ENCODE results near the gene RNF128.

RNF128 gene

GRCh38 chrX:106726485-106727437 is at the start of gene RNF128:
Gene RNF128 (plus strand): TSS chrX:106726701. CDS start chrX:106726914, 213 bp downstream.
- H3K4me1 ChIP-seq (ENCODE audit: control insufficient read depth, insufficient read depth, low read length) = peaks cover 6% of the 10 kb centered on the region; the same call in 1 of the 2 replicates
- CTCF ChIA-PET = interaction anchor here (0.7 kb wide), 1 partner anchor 23 kb away, joined by 3 read pairs; no protein-coding TSS in a partner anchor
- POLR2A ChIA-PET = interaction anchor here (0.9 to 2.0 kb wide), 8 partner anchors 9 to 115 kb away, joined by 3 to 9 read pairs (median 4); partner anchors contain the start of genes RADX and TBC1D8B
- no peaks in the 10 kb centered on the region for H3K9me3 ChIP-seq (ENCODE audit: control insufficient read depth, insufficient read depth, low read depth, low read length)
- H3K27ac ChIP-seq (ENCODE audit: extremely low read depth, low read depth, low read length) = peak within 1 kb of the TSS; percentile 80
- H3K36me3 ChIP-seq (ENCODE audit: control insufficient read depth in 2 of 2, insufficient read depth in 1 of 2, low read length in 2 of 2) = no peaks in the 10 kb centered on the region
- H3K4me3 ChIP-seq (ENCODE audit: low read depth, low read length) = peak within 1 kb of the TSS; percentile 46
- TF ChIP-seq ZNF501 (tag by site-specific recombination; IDR thresholded peaks at IDR 0.05) = 0 out of 2 replicates have a peak, but pooled peaks have one; percentile 33
- no peak for TF ChIP-seq ZNF362 (tag by site-specific recombination; IDR thresholded peaks at IDR 0.05)
- TF ChIP-seq SP3 (tag by site-specific recombination; IDR thresholded peaks at IDR 0.05) = peak; percentile 63
- TF ChIP-seq SCRT2 (tag by site-specific recombination; IDR thresholded peaks at IDR 0.05) = peak; percentile 72
- peak; percentile 35; the same call in 1 of the 2 replicates for TF ChIP-seq ATF2 (tag by site-specific recombination; IDR thresholded peaks at IDR 0.05; ENCODE audit: low read depth)
- TF ChIP-seq ZNF692 (tag by site-specific recombination; IDR thresholded peaks at IDR 0.05) = peak; percentile 97
- TF ChIP-seq ZFP41 (tag by site-specific recombination; IDR thresholded peaks at IDR 0.05; ENCODE audit: borderline replicate concordance) = no peak
- TF ChIP-seq ZNF629 (tag by site-specific recombination; IDR thresholded peaks at IDR 0.05) = 0 out of 2 replicates have a peak, but pooled peaks have one; percentile 8
- TF ChIP-seq PBX3 (CRISPR knock-in tag; IDR thresholded peaks at IDR 0.05) = 0 out of 2 replicates have a peak, but pooled peaks have one; percentile 9
- TF ChIP-seq GLIS1 (tag by site-specific recombination; IDR thresholded peaks at IDR 0.05) = peak; percentile 60
- peak; percentile 69 for TF ChIP-seq GLIS2 (tag by site-specific recombination; IDR thresholded peaks at IDR 0.05)
- TF ChIP-seq ZNF510 (tag by site-specific recombination; IDR thresholded peaks at IDR 0.05; ENCODE audit: insufficient replicate concordance) = no peak
- peak; percentile 49 for TF ChIP-seq ZNF366 (tag by site-specific recombination; conservative IDR thresholded peaks at IDR 0.05)
- peak; percentile 84 for TF ChIP-seq ZNF341 (tag by site-specific recombination; IDR thresholded peaks at IDR 0.05; ENCODE audit: low read depth)
- 0 out of 2 replicates have a peak, but pooled peaks have one; percentile 22 for TF ChIP-seq KLF9 (tag by site-specific recombination; IDR thresholded peaks at IDR 0.05; ENCODE audit: low read depth)
- no peak for TF ChIP-seq AEBP2 (tag by site-specific recombination; IDR thresholded peaks at IDR 0.05; ENCODE audit: borderline replicate concordance)
- peak; percentile 41; the same call in 1 of the 2 replicates for TF ChIP-seq ZBTB20 (tag by site-specific recombination; IDR thresholded peaks at IDR 0.05)
- peak; percentile 66 for TF ChIP-seq ZBTB26 (tag by site-specific recombination; optimal IDR thresholded peaks at IDR 0.05)
- peak; percentile 86 for TF ChIP-seq ZFP69B (tag by site-specific recombination; IDR thresholded peaks at IDR 0.05)
- TF ChIP-seq ZIC2 (tag by site-specific recombination; IDR thresholded peaks at IDR 0.05) = peak; percentile 94
- no peak for TF ChIP-seq KLF16 (tag by site-specific recombination; IDR thresholded peaks at IDR 0.05)
- TF ChIP-seq ZBTB17 (tag by site-specific recombination; IDR thresholded peaks at IDR 0.05) = peak; percentile 40; the same call in 1 of the 2 replicates
- TF ChIP-seq ZBTB8A (tag by site-specific recombination; IDR thresholded peaks at IDR 0.05) = 0 out of 2 replicates have a peak, but pooled peaks have one; percentile 20
- TF ChIP-seq ZNF449 (tag by site-specific recombination; IDR thresholded peaks at IDR 0.05) = no peak
- TF ChIP-seq ZNF335 (tag by site-specific recombination; conservative IDR thresholded peaks at IDR 0.05) = peak; percentile 78

Measured in HEK293 (cell line).